ENCODE results near the gene FER.

Gene FER

DNA sequence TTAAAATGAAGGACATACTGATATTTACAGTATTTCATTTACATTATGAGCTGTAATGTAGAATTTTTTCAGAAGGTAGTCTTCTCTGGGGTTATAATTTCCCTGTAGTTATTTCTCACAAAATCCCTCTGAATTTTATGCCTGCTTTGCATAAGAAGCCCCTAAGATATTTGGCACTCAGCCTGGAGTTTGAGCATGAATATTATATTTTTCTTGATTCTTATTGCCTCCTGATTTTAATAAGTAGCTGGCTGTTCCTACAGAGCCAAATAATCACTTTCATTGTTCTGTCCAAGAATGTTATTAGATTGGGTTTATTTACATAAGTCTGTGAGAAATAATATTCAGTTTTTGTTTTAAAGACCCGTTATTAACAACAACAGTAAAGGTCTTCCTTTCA, 195.0 kb downstream of the FER start:
- H3K4me3 ChIP-seq (ENCODE audit: control insufficient read depth, low read depth, low read length): no peak overlapping the region
- DNase-seq (ENCODE audit: low read depth): no peak
- no peak for TF ChIP-seq CTCF (conservative IDR thresholded peaks at IDR 0.05; ENCODE audit: control insufficient read depth, insufficient read depth, low read depth, low read length)

DNA sequence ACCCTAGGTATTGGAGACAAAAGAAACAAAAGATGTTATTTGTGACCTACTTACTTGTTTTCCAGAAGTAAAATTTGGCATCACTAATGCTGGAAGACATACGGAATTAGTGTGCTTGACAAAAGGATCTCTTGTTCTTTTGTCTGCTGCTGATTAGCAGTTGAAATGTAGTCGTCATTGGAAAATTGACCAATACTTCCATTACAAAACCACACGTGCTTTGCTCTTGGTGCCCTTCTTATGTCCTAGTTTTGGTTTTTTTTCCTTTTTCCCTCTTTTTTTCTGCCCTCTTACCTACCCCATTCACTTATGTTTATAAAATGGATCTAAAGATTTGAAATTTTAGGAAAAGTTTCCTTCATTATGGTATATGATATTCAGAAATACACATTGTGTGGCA, 197.4 kb downstream of the FER start:
- no peak for TF ChIP-seq CTCF (conservative IDR thresholded peaks at IDR 0.05; ENCODE audit: control insufficient read depth, insufficient read depth, low read depth, low read length)
- H3K4me3 ChIP-seq (ENCODE audit: control insufficient read depth, low read depth, low read length): no peak overlapping the region

GRCh38 chr5:108946008-108946407, 198.3 kb downstream of the FER start:
- no peak for TF ChIP-seq CTCF (conservative IDR thresholded peaks at IDR 0.05; ENCODE audit: control insufficient read depth, insufficient read depth, low read depth, low read length)
- H3K4me3 ChIP-seq (ENCODE audit: control insufficient read depth, low read depth, low read length): no peak overlapping the region
- no peak for DNase-seq (ENCODE audit: low read depth)

More for the DNA sequence above, 197.4 kb downstream of the FER start:
- no peak for DNase-seq (ENCODE audit: low read depth)

GRCh38 chr5:108947164-108947563, 199.5 kb downstream of the FER start:
- no peak for TF ChIP-seq CTCF (conservative IDR thresholded peaks at IDR 0.05; ENCODE audit: control insufficient read depth, insufficient read depth, low read depth, low read length)
- H3K4me3 ChIP-seq (ENCODE audit: control insufficient read depth, low read depth, low read length): no peak overlapping the region
- no peak for DNase-seq (ENCODE audit: low read depth)

- no peak overlapping the region for H3K4me3 ChIP-seq (ENCODE audit: control insufficient read depth, low read depth, low read length)
- DNase-seq (ENCODE audit: low read depth): no peak
- TF ChIP-seq CTCF (conservative IDR thresholded peaks at IDR 0.05; ENCODE audit: control insufficient read depth, insufficient read depth, low read depth, low read length): no peak
Observed at GRCh38 chr5:108950276-108950675, 202.6 kb downstream of the FER start.

DNA sequence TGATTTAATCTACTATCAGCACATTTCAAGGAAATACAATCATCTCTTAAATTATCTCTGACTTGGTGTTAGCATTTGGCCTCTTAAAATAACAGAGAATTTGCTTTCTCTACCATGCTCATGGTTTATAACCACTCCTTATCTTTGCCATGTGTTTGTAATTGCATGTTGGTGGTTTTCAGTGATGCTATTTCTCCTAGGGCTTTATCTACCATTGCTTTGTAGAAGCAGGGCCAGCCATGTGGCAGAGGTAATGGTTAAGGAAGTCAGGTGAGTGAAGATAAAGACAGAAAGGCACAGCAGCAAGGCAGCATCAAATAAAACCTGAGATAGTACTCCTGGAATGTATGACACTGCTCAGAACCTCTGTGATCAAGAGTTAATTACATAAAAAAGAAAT, 206.2 kb downstream of the FER start:
- no peak for TF ChIP-seq CTCF (conservative IDR thresholded peaks at IDR 0.05; ENCODE audit: control insufficient read depth, insufficient read depth, low read depth, low read length)
- no peak overlapping the region for H3K4me3 ChIP-seq (ENCODE audit: control insufficient read depth, low read depth, low read length)
- DNase-seq (ENCODE audit: low read depth): no peak

DNA sequence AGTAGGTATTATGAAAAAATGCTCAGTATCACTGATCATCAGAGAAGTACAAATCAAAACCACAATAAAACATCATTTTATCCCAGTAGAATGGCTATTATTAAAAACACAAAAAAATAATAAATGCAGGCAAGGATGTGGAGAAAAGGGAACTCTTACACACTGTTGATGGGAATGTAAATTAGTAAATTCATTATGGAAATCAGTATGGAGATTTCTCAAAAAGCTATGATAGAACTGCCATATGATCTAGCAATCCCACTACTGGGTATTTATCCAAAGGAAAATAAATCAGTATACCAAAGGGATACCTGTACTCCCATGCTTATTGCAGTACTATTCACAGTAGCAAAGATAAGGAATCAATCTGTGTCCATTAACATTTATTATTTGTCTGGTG, 209.6 kb downstream of the FER start:
- H3K4me3 ChIP-seq (ENCODE audit: control insufficient read depth, low read depth, low read length): no peak overlapping the region
- no peak for DNase-seq (ENCODE audit: low read depth)
- TF ChIP-seq CTCF (conservative IDR thresholded peaks at IDR 0.05; ENCODE audit: control insufficient read depth, insufficient read depth, low read depth, low read length): no peak
